Spleen (tissue), 11 donors: Measurements from ENCODE around the gene UQCR10. TPM values are rescaled to one million over a fixed set of nuclear protein-coding genes. Genes with fewer than 3 reads are reported as not detected.

ENCODE experiments used
- DNase-seq: peaks from one replicate; pipeline ENCODE4 v3.0.0-alpha.2; 2020
- H3K27ac ChIP-seq, 8 donors: fragments of 200-600 bp; sonication (generic) in 7 of 8; 1 replicate in 4 of 8; 2 replicates in 4 of 8; pipeline versions ENCODE4 v1.5.0 to v1.8.0; 2016 to 2021; ENCODE audit warnings: inconsistent platforms in 4 of 8, mild to moderate bottlenecking in 4 of 8, moderate library complexity in 1 of 8
- H3K27me3 ChIP-seq, 7 donors: fragments of 200-600 bp; sonication (generic) in 6 of 7; replicated peaks in 1 of 7; 1 replicate in 4 of 7; 2 replicates in 3 of 7; pipeline versions ENCODE4 v1.5.0 to v1.8.0; 2016 to 2021; ENCODE audit warnings: inconsistent platforms in 3 of 7, mild to moderate bottlenecking in 1 of 7
- H3K36me3 ChIP-seq, 6 donors: fragments of 200-600 bp; sonication (generic) in 5 of 6; 1 replicate in 4 of 6; 2 replicates in 2 of 6; pipeline versions ENCODE4 v1.5.0 to v1.8.0; 2016 to 2021; ENCODE audit warnings: inconsistent platforms in 2 of 6
- H3K4me1 ChIP-seq, 6 donors: fragments of 200-600 bp; sonication (generic) in 5 of 6; 1 replicate in 3 of 6; 2 replicates in 3 of 6; pipeline versions ENCODE4 v1.5.0 to v1.8.0; 2016 to 2021; ENCODE audit warnings: inconsistent platforms in 3 of 6
- H3K4me3 ChIP-seq, 8 donors: fragments of 200-600 bp; sonication (generic) in 7 of 8; 1 replicate in 4 of 8; 2 replicates in 4 of 8; pipeline versions ENCODE4 v1.5.0 to v1.8.0; 2016 to 2021; ENCODE audit warnings: inconsistent platforms in 4 of 8, mild to moderate bottlenecking in 4 of 8, moderate library complexity in 2 of 8
- H3K9me3 ChIP-seq, 8 donors: fragments of 200-600 bp; sonication (generic) in 7 of 8; 1 replicate in 4 of 8; 2 replicates in 4 of 8; pipeline versions ENCODE4 v1.5.0 to v1.8.0; 2016 to 2021; ENCODE audit warnings: inconsistent platforms in 4 of 8
- CTCF ChIP-seq, 11 experiments: fragments of 200-600 bp in 7 of 11; fragments of 450-650 bp in 4 of 11; sonication (generic) in 4 of 11; IDR thresholded peaks in 8 of 11; conservative IDR thresholded peaks in 3 of 11; 1 replicate in 7 of 11; 2 replicates in 4 of 11; pipeline versions ENCODE4 v1.4.0 to v1.8.0; 2016 to 2021; ENCODE audit warnings: antibody characterized with exemption in 11 of 11, inconsistent platforms in 4 of 11, mild to moderate bottlenecking in 1 of 11
- POLR2A ChIP-seq, 3 donors: fragments of 450-650 bp; IDR thresholded peaks; one replicate each; pipeline ENCODE4 v1.5.1; 2017; ENCODE audit warnings: antibody characterized with exemption in 3 of 3, mild to moderate bottlenecking in 1 of 3
- POLR2AphosphoS5 ChIP-seq, 3 donors: sonication (generic); formaldehyde crosslinking; IDR thresholded peaks; one replicate each; pipeline ENCODE4 v1.5.1; 2017; ENCODE audit warnings: antibody characterized with exemption in 3 of 3
- WGBS, 5 donors: extraction: QIAGEN DNeasy Blood & Tissue Kit in 3 of 5; methylation state at CpG; one replicate each; pipeline versions ENCODE4 v1.1.5 to v1.1.7; 2013 to 2018; 5-methylcytosine and 5-hydroxymethylcytosine counted together
- intact Hi-C: fragments of 100-400 bp; cut with DNase I; formaldehyde crosslinking; loops from one replicate; pipeline ENCODE4 v1.15.0; 2023; ENCODE audit warnings: low total_unique reads
- polyA plus RNA-seq, 3 donors: library from polyadenylated mRNA; stranded (reverse); fragments of 200-250 nt; gene quantifications; one replicate each; pipeline ENCODE4 v1.2.1, GENCODE V29; 2013
- total RNA-seq, 7 donors: library from RNA; depleted of rRNA in 3 of 7; stranded (reverse); fragments of >200 nt in 3 of 7; fragmentation: NEBNext Ultra II Directional in 4 of 7; extraction: Animal tissue kit (Norgen Biotek cat#: 25700) in 4 of 7; gene quantifications; one replicate each; pipeline versions ENCODE4 v1.1.0 to v1.2.1, GENCODE V29; 2016 to 2021
- donor health status: healthy with polysubstance abuse.
- donor health status: DM: no; HTN: no; CAD: no; lungs with moderate emphysema.
- donor health status: DM: no; HTN: no; CAD: no.
- donor health status: Bipolar disorder and iron deficiency.
- donor health status: healthy.
- donor health status: DM: no; HTN: no; CAD: no.
- donor health status: DM: yes; HTN: yes; CAD: no.

UQCR10 gene
- total and polyA plus RNA-seq, 10 donors = 32.8 to 174 (median 59.3) TPM

- Histone ChIP-seq H3K27me3 (no peaks in the 10 kb centered on the region), H3K4me3 (no peak overlapping the region), H3K27ac (peak overlapping the region in 7 of 8 donors; percentile 67 to 83 (median 76)), H3K36me3 (peaks cover 2 to 100% (median 83%) of the 10 kb centered on the region in 6 donors), H3K4me1 (peaks cover 11 to 42% (median 26%) of the 10 kb centered on the region in 6 donors), H3K9me3 (no peaks in the 10 kb centered on the region)
- WGBS, 5 donors = 33 to 66% (median 49%) methylated on average over 6 of the region's 6 CpGs
- no peak for DNase-seq
- TF ChIP-seq POLR2A (IDR thresholded peaks at IDR 0.05) (no peak), POLR2AphosphoS5 (IDR thresholded peaks at IDR 0.05) (no peak), CTCF (IDR thresholded peaks at IDR 0.05 in 8 of 11, conservative IDR thresholded peaks at IDR 0.05 in 3 of 11) (no peak)
- intact Hi-C loops = no loop called here
Observed at GRCh38 chr22:29798318-29798717, 31.1 kb downstream of the UQCR10 start.

- Histone ChIP-seq H3K27me3 (no peaks in the 10 kb centered on the region), H3K27ac (peak overlapping the region in 7 of 8 donors; percentile 67 to 83 (median 76))
- TF ChIP-seq POLR2A (IDR thresholded peaks at IDR 0.05) (no peak), POLR2AphosphoS5 (IDR thresholded peaks at IDR 0.05) (no peak), CTCF (IDR thresholded peaks at IDR 0.05 in 8 of 11, conservative IDR thresholded peaks at IDR 0.05 in 3 of 11) (no peak)
Observed at GRCh38 chr22:29798801-29799200, 31.6 kb downstream of the UQCR10 start.

GRCh38 chr22:29799217-29799680 is 32.1 kb downstream of the UQCR10 start:
- H3K36me3 ChIP-seq = peaks cover 6 to 100% (median 84%) of the 10 kb centered on the region in 6 donors
- peak; percentile 90 for DNase-seq
- H3K27ac ChIP-seq = peak overlapping the region in 7 of 8 donors; percentile 67 to 83 (median 76)
- H3K27me3 ChIP-seq = no peaks in the 10 kb centered on the region
- peak overlapping the region in 1 of 8 donors; percentile 32 for H3K4me3 ChIP-seq
- TF ChIP-seq POLR2AphosphoS5 (IDR thresholded peaks at IDR 0.05) (peak; percentile 74 to 84 (median 75)), POLR2A (IDR thresholded peaks at IDR 0.05) (no peak), CTCF (IDR thresholded peaks at IDR 0.05 in 8 of 11, conservative IDR thresholded peaks at IDR 0.05 in 3 of 11) (peak in 3 of 11 experiments; percentile 18 to 33 (median 29))
- no peaks in the 10 kb centered on the region for H3K9me3 ChIP-seq
- H3K4me1 ChIP-seq = peaks cover 11 to 42% (median 26%) of the 10 kb centered on the region in 6 donors
- WGBS, 5 donors = 33 to 62% (median 36%) methylated on average over 5 to 8 of the region's 8 CpGs
- intact Hi-C loops = no loop called here

More at GRCh38 chr22:29798801-29799200, 31.6 kb downstream of the UQCR10 start:
- peak overlapping the region in 1 of 8 donors; percentile 32 for H3K4me3 ChIP-seq
- intact Hi-C loops = no loop called here
- H3K36me3 ChIP-seq = peaks cover 2 to 100% (median 83%) of the 10 kb centered on the region in 6 donors
- H3K4me1 ChIP-seq = peaks cover 11 to 42% (median 26%) of the 10 kb centered on the region in 6 donors
- DNase-seq = no peak
- H3K9me3 ChIP-seq = no peaks in the 10 kb centered on the region
- WGBS, 5 donors = 62 to 70% (median 63%) methylated on average over 2 of the region's 2 CpGs

- Histone ChIP-seq H3K36me3 (peaks cover 13 to 100% (median 86%) of the 10 kb centered on the region in 6 donors), H3K4me3 (no peak overlapping the region), H3K4me1 (peaks cover 11 to 42% (median 26%) of the 10 kb centered on the region in 6 donors), H3K27ac (no peak overlapping the region), H3K9me3 (no peaks in the 10 kb centered on the region), H3K27me3 (no peaks in the 10 kb centered on the region)
- WGBS, 5 donors = 81 to 95% (median 88%) methylated on average over 5 of the region's 5 CpGs
- DNase-seq = no peak
- intact Hi-C loops = no loop called here
- TF ChIP-seq POLR2A (IDR thresholded peaks at IDR 0.05) = no peak
- no peak for TF ChIP-seq CTCF (IDR thresholded peaks at IDR 0.05 in 8 of 11, conservative IDR thresholded peaks at IDR 0.05 in 3 of 11)
- TF ChIP-seq POLR2AphosphoS5 (IDR thresholded peaks at IDR 0.05) = no peak
Observed at GRCh38 chr22:29801153-29801552, 34.0 kb downstream of the UQCR10 start.
